Activated CD4-positive, alpha-beta T cell treated with anti-CD3 and anti-CD28 coated beads, Interleukin-2, amount 10 ng/mL, durations not matched to agents 7 days and 5 days (primary cell): ENCODE results near the gene MTA3. TPM values are rescaled to one million over a fixed set of nuclear protein-coding genes. Genes with fewer than 3 reads are reported as not detected.

Experiments
- CTCF ChIA-PET: fragments of 350-600 bp; sonication (Branson Sonifier 250); formaldehyde crosslinking; loops from one replicate; lab custom pipeline; 2021; ENCODE audit warnings: antibody characterized with exemption; lab: Charles Lee
- POLR2A ChIA-PET: fragments of 350-600 bp; sonication (Branson Sonifier 250); formaldehyde crosslinking; loops from one replicate; lab custom pipeline; 2021; ENCODE audit warnings: antibody characterized with exemption; lab: Charles Lee
- DNase-seq: peaks from one replicate; pipeline ENCODE4 v3.0.0-alpha.2; 2020
- H3K27ac Mint-ChIP-seq: one replicate; pipeline ENCODE4 v1.8.0; 2021; ENCODE audit warnings: mild to moderate bottlenecking, moderate library complexity, mixed read lengths
- H3K27me3 Mint-ChIP-seq: one replicate; pipeline ENCODE4 v1.8.0; 2021; ENCODE audit warnings: mixed read lengths
- H3K36me3 Mint-ChIP-seq: one replicate; pipeline ENCODE4 v1.8.0; 2021; ENCODE audit warnings: low read depth, mixed read lengths
- H3K4me1 Mint-ChIP-seq: one replicate; pipeline ENCODE4 v1.8.0; 2021; ENCODE audit warnings: mixed read lengths
- H3K4me3 Mint-ChIP-seq: one replicate; pipeline ENCODE4 v1.8.0; 2021; ENCODE audit warnings: mild to moderate bottlenecking, moderate library complexity, mixed read lengths
- H3K9me3 Mint-ChIP-seq: one replicate; pipeline ENCODE4 v1.8.0; 2021; ENCODE audit warnings: mixed read lengths
- total RNA-seq, 2 experiments: library from RNA; stranded (reverse); gene quantifications; one replicate each; pipeline ENCODE4 v1.2.3, GENCODE V29; 2021

MTA3 gene
- 10 to 100 TPM; 34.5 to 36.5 TPM for total RNA-seq

DNA sequence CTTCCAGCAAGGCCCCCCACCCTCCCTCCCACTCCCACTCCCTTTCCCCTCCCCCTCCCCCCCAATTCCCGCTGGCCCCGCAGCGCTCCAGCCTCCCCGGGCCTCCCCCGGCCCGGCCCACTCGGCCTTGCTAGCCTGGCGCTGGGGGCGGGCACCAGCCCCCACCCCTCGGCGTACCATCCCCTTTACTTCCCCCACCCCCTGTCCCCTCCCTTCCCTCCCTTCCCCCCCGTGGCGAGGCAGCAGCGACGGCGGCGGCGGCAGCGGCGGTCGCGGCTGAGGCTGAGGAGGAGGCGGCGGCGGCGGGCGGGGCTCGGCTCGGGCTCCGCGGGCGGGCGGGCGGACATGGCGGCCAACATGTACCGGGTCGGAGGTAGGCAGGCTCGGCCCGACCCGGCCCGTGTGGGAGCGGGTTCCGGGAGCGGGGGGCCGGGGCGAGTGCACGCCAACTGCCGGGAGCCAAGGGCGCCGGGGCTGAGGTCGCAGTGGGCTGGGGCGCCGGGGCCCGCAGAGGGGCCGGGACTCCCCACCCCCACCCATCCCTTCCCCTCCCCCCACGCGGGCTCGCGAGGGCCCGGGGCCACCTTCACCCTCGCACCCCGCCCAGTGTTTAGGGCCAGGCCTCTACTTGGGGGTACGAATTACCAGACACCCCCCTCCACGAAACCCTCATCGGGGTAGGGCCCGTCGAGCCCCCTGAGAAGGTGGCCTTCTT lies at the start of gene MTA3:
Gene MTA3, plus strand, starts transcription at position 232 of the 715 bp plus-strand sequence. Its CDS starts 114 bp downstream, at position 346.
- Mint-ChIP-seq H3K4me3 (peak within 1 kb of the TSS; percentile 82), H3K36me3 (peaks cover 14% of the 10 kb centered on the region), H3K4me1 (peaks cover 34% of the 10 kb centered on the region), H3K27me3 (no peaks in the 10 kb centered on the region), H3K9me3 (no peaks in the 10 kb centered on the region), H3K27ac (peak within 1 kb of the TSS; percentile 96)
- peak; percentile 65 for DNase-seq
- CTCF ChIA-PET, result interaction anchor here (0.9 kb wide), 1 partner anchor 11 kb away, joined by 4 read pairs; no protein-coding TSS in a partner anchor
- POLR2A ChIA-PET, result interaction anchor here (0.6 kb wide), 1 partner anchor 106 kb away, joined by 4 read pairs; no protein-coding TSS in a partner anchor

- CTCF ChIA-PET, result no interaction called here
- no peak overlapping the region for H3K27ac Mint-ChIP-seq
- H3K9me3 Mint-ChIP-seq, result no peaks in the 10 kb centered on the region
- H3K4me3 Mint-ChIP-seq, result no peak overlapping the region
- no peaks in the 10 kb centered on the region for H3K36me3 Mint-ChIP-seq
- no peaks in the 10 kb centered on the region for H3K27me3 Mint-ChIP-seq
- POLR2A ChIA-PET, result no interaction called here
- H3K4me1 Mint-ChIP-seq, result peaks cover 8% of the 10 kb centered on the region
- no peak for DNase-seq
These were observed 48.8 kb upstream of the MTA3 start for GRCh38 chr2:42519624-42520023.

- H3K4me3 Mint-ChIP-seq, result no peak overlapping the region
- no peak overlapping the region for H3K27ac Mint-ChIP-seq
- no peaks in the 10 kb centered on the region for H3K27me3 Mint-ChIP-seq
- DNase-seq, result no peak
- CTCF ChIA-PET, result interaction anchor here (1.6 kb wide), 1 partner anchor 23 kb away, joined by 4 read pairs; no protein-coding TSS in a partner anchor
- POLR2A ChIA-PET, result no interaction called here
- peaks cover 8% of the 10 kb centered on the region for H3K4me1 Mint-ChIP-seq
- H3K36me3 Mint-ChIP-seq, result no peaks in the 10 kb centered on the region
- H3K9me3 Mint-ChIP-seq, result no peaks in the 10 kb centered on the region
These were observed 46.4 kb upstream of the MTA3 start for GRCh38 chr2:42522035-42522434.

GRCh38 chr2:42523341-42523740 lies 45.1 kb upstream of the MTA3 start:
- Mint-ChIP-seq H3K36me3 (no peaks in the 10 kb centered on the region), H3K4me3 (no peak overlapping the region), H3K9me3 (no peaks in the 10 kb centered on the region), H3K27me3 (no peaks in the 10 kb centered on the region), H3K27ac (peak overlapping the region; percentile 61), H3K4me1 (peaks cover 8% of the 10 kb centered on the region)
- ChIA-PET CTCF (interaction anchor here (1.6 kb wide), 1 partner anchor 22 kb away, joined by 4 read pairs; no protein-coding TSS in a partner anchor), POLR2A (no interaction called here)
- DNase-seq, result peak; percentile 22

- DNase-seq, result no peak
- no peak overlapping the region for H3K27ac Mint-ChIP-seq
- no peaks in the 10 kb centered on the region for H3K4me1 Mint-ChIP-seq
- ChIA-PET CTCF (no interaction called here), POLR2A (no interaction called here)
- H3K4me3 Mint-ChIP-seq, result no peak overlapping the region
- H3K27me3 Mint-ChIP-seq, result no peaks in the 10 kb centered on the region
- no peaks in the 10 kb centered on the region for H3K36me3 Mint-ChIP-seq
- no peaks in the 10 kb centered on the region for H3K9me3 Mint-ChIP-seq
These were observed 36.0 kb upstream of the MTA3 start for GRCh38 chr2:42532397-42532796.

- POLR2A ChIA-PET, result no interaction called here
- peaks cover 2% of the 10 kb centered on the region for H3K4me1 Mint-ChIP-seq
- peaks cover 9% of the 10 kb centered on the region for H3K9me3 Mint-ChIP-seq
- no peak overlapping the region for H3K4me3 Mint-ChIP-seq
- H3K36me3 Mint-ChIP-seq, result no peaks in the 10 kb centered on the region
- H3K27ac Mint-ChIP-seq, result no peak overlapping the region
- CTCF ChIA-PET, result no interaction called here
- DNase-seq, result no peak
- H3K27me3 Mint-ChIP-seq, result no peaks in the 10 kb centered on the region
These were observed 30.9 kb upstream of the MTA3 start for GRCh38 chr2:42537493-42537892.

DNA sequence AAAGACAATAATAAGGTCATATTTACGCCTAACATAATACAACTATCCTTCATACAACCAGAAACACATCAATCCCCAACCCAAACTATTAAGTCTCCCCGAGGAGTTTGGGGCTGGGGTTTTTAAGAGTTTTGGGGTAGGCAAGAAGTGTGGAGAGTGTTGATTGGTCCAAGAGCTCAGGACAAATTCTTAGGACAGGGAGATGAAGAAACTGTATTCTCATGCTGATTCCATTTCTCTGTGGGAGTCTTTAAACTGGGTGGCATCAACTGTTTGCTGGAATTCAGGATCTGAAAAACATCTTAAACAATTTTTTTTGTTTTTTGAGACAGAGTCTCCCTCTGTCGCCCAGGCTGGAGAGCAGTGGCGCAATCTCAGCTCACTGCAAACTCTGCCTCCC lies 25.6 kb upstream of the MTA3 start:
- Mint-ChIP-seq H3K9me3 (peaks cover 5% of the 10 kb centered on the region), H3K4me1 (peaks cover 5% of the 10 kb centered on the region), H3K27me3 (no peaks in the 10 kb centered on the region), H3K4me3 (no peak overlapping the region), H3K36me3 (no peaks in the 10 kb centered on the region), H3K27ac (no peak overlapping the region)
- ChIA-PET CTCF (no interaction called here), POLR2A (no interaction called here)
- no peak for DNase-seq

GRCh38 chr2:42545023-42545721 lies 23.3 kb upstream of the MTA3 start:
- POLR2A ChIA-PET, result no interaction called here
- Mint-ChIP-seq H3K27me3 (no peaks in the 10 kb centered on the region), H3K9me3 (no peaks in the 10 kb centered on the region), H3K27ac (no peak overlapping the region), H3K36me3 (no peaks in the 10 kb centered on the region), H3K4me1 (peaks cover 3% of the 10 kb centered on the region), H3K4me3 (no peak overlapping the region)
- no peak for DNase-seq
- CTCF ChIA-PET, result interaction anchor here (1.3 kb wide), 1 partner anchor 22 kb away, joined by 4 read pairs; no protein-coding TSS in a partner anchor

- POLR2A ChIA-PET, result no interaction called here
- peaks cover 3% of the 10 kb centered on the region for H3K4me1 Mint-ChIP-seq
These were observed 22.5 kb upstream of the MTA3 start for GRCh38 chr2:42545841-42546390.

DNA sequence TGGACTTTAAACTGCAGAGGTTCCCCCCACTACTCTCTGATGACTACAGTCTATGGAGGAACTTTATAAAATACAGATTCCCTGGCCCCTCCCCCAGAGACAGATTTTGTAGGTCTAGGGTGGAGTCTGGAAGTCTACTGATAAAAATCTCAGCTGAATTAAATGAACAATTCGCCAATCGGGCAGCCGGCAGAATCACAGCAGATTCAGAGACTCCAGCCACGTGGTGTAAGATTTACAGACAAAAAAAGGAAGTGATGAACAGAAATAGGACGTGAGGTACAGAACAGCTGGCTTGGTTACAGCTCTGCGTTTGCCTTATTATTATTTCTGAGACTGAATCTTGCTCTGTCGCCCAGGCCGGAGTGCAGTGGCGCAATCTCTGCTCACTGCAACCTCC lies 21.4 kb upstream of the MTA3 start:
- no peak overlapping the region for H3K4me3 Mint-ChIP-seq
- no peak for DNase-seq
- H3K36me3 Mint-ChIP-seq, result no peaks in the 10 kb centered on the region
- H3K4me1 Mint-ChIP-seq, result peaks cover 3% of the 10 kb centered on the region
- no peaks in the 10 kb centered on the region for H3K27me3 Mint-ChIP-seq
- CTCF ChIA-PET, result no interaction called here
- H3K9me3 Mint-ChIP-seq, result no peaks in the 10 kb centered on the region
- no peak overlapping the region for H3K27ac Mint-ChIP-seq
- POLR2A ChIA-PET, result no interaction called here

More at GRCh38 chr2:42545841-42546390, 22.5 kb upstream of the MTA3 start:
- Mint-ChIP-seq H3K27ac (no peak overlapping the region), H3K4me3 (no peak overlapping the region), H3K9me3 (no peaks in the 10 kb centered on the region), H3K27me3 (no peaks in the 10 kb centered on the region), H3K36me3 (no peaks in the 10 kb centered on the region)
- DNase-seq, result no peak
- CTCF ChIA-PET, result interaction anchor here (1.3 kb wide), 1 partner anchor 23 kb away, joined by 4 read pairs; no protein-coding TSS in a partner anchor

- Mint-ChIP-seq H3K9me3 (no peaks in the 10 kb centered on the region), H3K4me3 (no peak overlapping the region), H3K27ac (no peak overlapping the region), H3K36me3 (no peaks in the 10 kb centered on the region), H3K27me3 (no peaks in the 10 kb centered on the region), H3K4me1 (peaks cover 3% of the 10 kb centered on the region)
- POLR2A ChIA-PET, result interaction anchor here (0.6 kb wide), 1 partner anchor 11 kb away, joined by 3 read pairs; no protein-coding TSS in a partner anchor
- DNase-seq, result no peak
- CTCF ChIA-PET, result no interaction called here
These were observed 20.8 kb upstream of the MTA3 start for GRCh38 chr2:42547446-42548295.

- ChIA-PET CTCF (interaction anchor here (0.9 to 2.2 kb wide), 2 partner anchors 11 to 37 kb away, joined by 3 to 6 read pairs; no protein-coding TSS in a partner anchor), POLR2A (no interaction called here)
- no peaks in the 10 kb centered on the region for H3K27me3 Mint-ChIP-seq
- H3K27ac Mint-ChIP-seq, result no peak overlapping the region
- no peaks in the 10 kb centered on the region for H3K9me3 Mint-ChIP-seq
- H3K4me1 Mint-ChIP-seq, result peaks cover 3% of the 10 kb centered on the region
- no peak overlapping the region for H3K4me3 Mint-ChIP-seq
- H3K36me3 Mint-ChIP-seq, result no peaks in the 10 kb centered on the region
- DNase-seq, result no peak
These were observed 17.6 kb upstream of the MTA3 start for GRCh38 chr2:42550870-42551269.
